HEK293 (cell line): ENCODE measurements around the gene SYTL1.

Source experiments
- REST ChIP-seq: fragments of 450-650 bp; formaldehyde crosslinking; IDR thresholded peaks from 2 replicates; pipeline ENCODE4 v1.5.1; 2016; ENCODE audit warnings: missing biosample characterization, missing genetic modification characterization
- YY1 ChIP-seq: fragments of 450-650 bp; formaldehyde crosslinking; IDR thresholded peaks from 2 replicates; pipeline ENCODE4 v1.5.1; 2018; ENCODE audit warnings: missing biosample characterization, missing genetic modification characterization
- ZBTB7A ChIP-seq: fragments of 450-650 bp; formaldehyde crosslinking; IDR thresholded peaks from 2 replicates; pipeline ENCODE4 v1.5.1; 2016; ENCODE audit warnings: low read depth, missing biosample characterization, missing genetic modification characterization
- ZNF549 ChIP-seq: fragments of 450-650 bp; IDR thresholded peaks from 2 replicates; pipeline ENCODE4 v1.5.1; 2018; ENCODE audit warnings: missing biosample characterization, missing genetic modification characterization, mild to moderate bottlenecking, inconsistent platforms, moderate library complexity
- ZNF76 ChIP-seq: fragments of 450-650 bp; formaldehyde crosslinking; IDR thresholded peaks from 2 replicates; pipeline ENCODE4; 2016; ENCODE audit warnings: low read depth, missing biosample characterization, missing genetic modification characterization, borderline replicate concordance
- TF ChIP-seq, protein P1 (sequence below): fragments of 450-650 bp; formaldehyde crosslinking; IDR thresholded peaks from 2 replicates; pipeline ENCODE4 v1.5.1; 2016; ENCODE audit warnings: missing biosample characterization, missing genetic modification characterization

DNA sequence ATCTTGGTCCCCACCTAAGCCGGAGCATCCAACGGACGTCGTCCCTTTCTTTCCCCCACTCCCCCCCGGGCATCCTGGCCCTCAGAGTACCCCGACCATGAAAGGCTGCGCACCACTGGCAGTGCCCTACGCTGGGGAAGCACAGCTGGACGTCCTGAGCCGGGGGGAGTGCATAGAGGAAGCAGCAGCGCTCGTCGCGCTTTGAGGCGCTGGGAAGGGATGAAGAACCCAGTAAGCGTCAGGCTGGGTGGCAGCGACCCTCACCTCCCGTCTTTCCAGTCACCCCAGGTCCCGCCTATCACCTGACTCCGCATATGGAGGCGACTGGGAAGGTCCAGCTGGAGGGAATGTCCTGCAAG is 19.2 kb downstream of the SYTL1 start:
- TF ChIP-seq, protein P1, sequence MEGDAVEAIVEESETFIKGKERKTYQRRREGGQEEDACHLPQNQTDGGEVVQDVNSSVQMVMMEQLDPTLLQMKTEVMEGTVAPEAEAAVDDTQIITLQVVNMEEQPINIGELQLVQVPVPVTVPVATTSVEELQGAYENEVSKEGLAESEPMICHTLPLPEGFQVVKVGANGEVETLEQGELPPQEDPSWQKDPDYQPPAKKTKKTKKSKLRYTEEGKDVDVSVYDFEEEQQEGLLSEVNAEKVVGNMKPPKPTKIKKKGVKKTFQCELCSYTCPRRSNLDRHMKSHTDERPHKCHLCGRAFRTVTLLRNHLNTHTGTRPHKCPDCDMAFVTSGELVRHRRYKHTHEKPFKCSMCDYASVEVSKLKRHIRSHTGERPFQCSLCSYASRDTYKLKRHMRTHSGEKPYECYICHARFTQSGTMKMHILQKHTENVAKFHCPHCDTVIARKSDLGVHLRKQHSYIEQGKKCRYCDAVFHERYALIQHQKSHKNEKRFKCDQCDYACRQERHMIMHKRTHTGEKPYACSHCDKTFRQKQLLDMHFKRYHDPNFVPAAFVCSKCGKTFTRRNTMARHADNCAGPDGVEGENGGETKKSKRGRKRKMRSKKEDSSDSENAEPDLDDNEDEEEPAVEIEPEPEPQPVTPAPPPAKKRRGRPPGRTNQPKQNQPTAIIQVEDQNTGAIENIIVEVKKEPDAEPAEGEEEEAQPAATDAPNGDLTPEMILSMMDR (tag by site-specific recombination): no peak
- TF ChIP-seq ZNF549 (tag by site-specific recombination): no peak
- TF ChIP-seq ZNF76 (tag by site-specific recombination): no peak
- no peak for TF ChIP-seq REST (tag by site-specific recombination)
- TF ChIP-seq YY1: no peak
- no peak for TF ChIP-seq ZBTB7A (tag by site-specific recombination)
